ENCODE measurements around the gene CDH18.

CDH18 gene

GRCh38 chr5:19713740-19714139 is 274.3 kb downstream of the CDH18 start:
- DNase-seq = no peak

- no peak for DNase-seq
These were observed 278.6 kb downstream of the CDH18 start for GRCh38 chr5:19709403-19709802.

GRCh38 chr5:19706776-19707175 is 281.2 kb downstream of the CDH18 start:
- DNase-seq = no peak

- no peak for DNase-seq
These were observed 286.3 kb downstream of the CDH18 start for GRCh38 chr5:19701731-19702130.

GRCh38 chr5:19694949-19695611 is 292.9 kb downstream of the CDH18 start:
- DNase-seq = no peak

- DNase-seq = no peak
These were observed 297.0 kb downstream of the CDH18 start for GRCh38 chr5:19690978-19691377.

GRCh38 chr5:19685473-19685872 is 302.5 kb downstream of the CDH18 start:
- DNase-seq = no peak

- no peak for DNase-seq
These were observed 311.1 kb downstream of the CDH18 start for GRCh38 chr5:19676895-19677294.

- DNase-seq = no peak
These were observed 327.3 kb downstream of the CDH18 start for GRCh38 chr5:19660679-19661078.

GRCh38 chr5:19655627-19656026 is 332.4 kb downstream of the CDH18 start:
- DNase-seq = no peak

- DNase-seq = no peak
These were observed 349.5 kb downstream of the CDH18 start for GRCh38 chr5:19638461-19638860.

GRCh38 chr5:19630876-19631275 is 357.1 kb downstream of the CDH18 start:
- no peak for DNase-seq

GRCh38 chr5:19626211-19626610 is 361.8 kb downstream of the CDH18 start:
- no peak for DNase-seq

- no peak for DNase-seq
These were observed 362.4 kb downstream of the CDH18 start for GRCh38 chr5:19625562-19625961.

GRCh38 chr5:19619571-19619970 is 368.4 kb downstream of the CDH18 start:
- no peak for DNase-seq

- DNase-seq = no peak
These were observed 371.2 kb downstream of the CDH18 start for GRCh38 chr5:19616701-19617215.

- no peak for DNase-seq
These were observed 372.3 kb downstream of the CDH18 start for GRCh38 chr5:19615661-19616060.

- no peak for DNase-seq
These were observed 372.9 kb downstream of the CDH18 start for GRCh38 chr5:19615071-19615470.

- peak; percentile 79 for DNase-seq
These were observed 379.5 kb downstream of the CDH18 start for GRCh38 chr5:19608444-19609002.

- DNase-seq = peak; percentile 25
These were observed 382.1 kb downstream of the CDH18 start for GRCh38 chr5:19605846-19606407.

GRCh38 chr5:19584131-19584530 is 403.9 kb downstream of the CDH18 start:
- DNase-seq = no peak

GRCh38 chr5:19577882-19578281 is 410.1 kb downstream of the CDH18 start:
- no peak for DNase-seq

GRCh38 chr5:19568004-19568403 is 420.0 kb downstream of the CDH18 start:
- DNase-seq = no peak

- no peak for DNase-seq
These were observed 422.5 kb downstream of the CDH18 start for GRCh38 chr5:19565466-19565865.

GRCh38 chr5:19564036-19564435 is 424.0 kb downstream of the CDH18 start:
- DNase-seq = no peak

Measured in NCI-H748 treated with DMSO at 0.1 percent for 48 hours (cell line).